GM21447 (cell line): ENCODE measurements around the gene INF2.
"Not testable (repeated sequence)": the region's sequence is repeated elsewhere in the genome, so short reads cannot be mapped to it uniquely, and the experiment has no call there.

Experiments
- ATAC-seq: cut with Tn5 transposase; IDR thresholded peaks from one replicate; pipeline ENCODE4 v1.9.1; 2021; ENCODE audit not compliant: unreplicated experiment

INF2 gene

GRCh38 chr14:104718147-104718546 is 28.7 kb downstream of the INF2 start:
- no peak for ATAC-seq

GRCh38 chr14:104718871-104719270 is 29.5 kb downstream of the INF2 start:
- ATAC-seq, result no peak

- ATAC-seq, result no peak
Measured at GRCh38 chr14:104719343-104719742, 29.9 kb downstream of the INF2 start.

DNA sequence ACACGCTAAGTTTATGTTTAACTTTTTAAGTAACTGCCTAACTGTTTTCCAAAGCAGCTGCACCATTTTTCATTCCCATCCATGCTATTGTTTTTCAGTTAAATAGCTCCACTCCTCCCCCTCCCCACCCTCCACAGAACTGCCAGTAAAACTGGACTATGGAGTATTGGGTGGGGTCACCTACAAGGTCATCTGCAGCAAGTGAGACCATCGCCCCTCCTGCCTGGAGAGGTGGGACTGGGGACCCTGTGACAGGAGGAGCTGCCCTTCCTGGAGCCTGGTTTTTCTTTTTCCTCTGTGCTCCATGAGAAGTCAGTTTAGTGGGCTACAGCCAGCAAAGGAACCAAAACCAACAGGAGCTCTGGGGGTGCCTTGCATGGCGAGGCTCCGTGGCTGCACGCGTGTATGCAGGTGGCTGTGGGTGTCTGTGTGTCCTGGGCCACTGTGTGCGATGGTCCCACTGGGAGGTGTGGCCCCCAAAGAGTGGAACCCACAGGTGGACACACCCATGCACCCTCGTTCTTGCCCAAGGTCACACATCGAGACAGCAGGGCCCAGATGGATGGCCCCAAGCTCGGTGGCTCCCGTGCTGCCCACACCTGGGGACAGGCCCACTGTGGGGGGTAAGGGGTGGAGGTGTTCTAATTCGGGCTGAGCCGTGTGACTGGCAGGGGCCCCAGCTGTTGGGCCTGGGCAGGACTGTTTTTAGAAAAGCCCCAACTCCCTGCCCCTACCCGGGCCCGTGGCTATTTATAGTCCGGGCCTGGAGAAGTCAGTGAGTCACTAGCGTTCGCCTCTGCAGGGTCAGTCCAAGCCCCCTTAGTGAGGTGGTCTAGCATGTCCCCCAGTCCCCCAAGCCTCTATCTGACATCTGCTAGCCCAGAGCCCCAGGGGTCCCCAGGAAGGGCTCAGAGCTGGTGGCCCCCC is 32.4 kb downstream of the INF2 start:
- ATAC-seq, result no peak

GRCh38 chr14:104722938-104723650 is 33.7 kb downstream of the INF2 start:
- no peak for ATAC-seq

DNA sequence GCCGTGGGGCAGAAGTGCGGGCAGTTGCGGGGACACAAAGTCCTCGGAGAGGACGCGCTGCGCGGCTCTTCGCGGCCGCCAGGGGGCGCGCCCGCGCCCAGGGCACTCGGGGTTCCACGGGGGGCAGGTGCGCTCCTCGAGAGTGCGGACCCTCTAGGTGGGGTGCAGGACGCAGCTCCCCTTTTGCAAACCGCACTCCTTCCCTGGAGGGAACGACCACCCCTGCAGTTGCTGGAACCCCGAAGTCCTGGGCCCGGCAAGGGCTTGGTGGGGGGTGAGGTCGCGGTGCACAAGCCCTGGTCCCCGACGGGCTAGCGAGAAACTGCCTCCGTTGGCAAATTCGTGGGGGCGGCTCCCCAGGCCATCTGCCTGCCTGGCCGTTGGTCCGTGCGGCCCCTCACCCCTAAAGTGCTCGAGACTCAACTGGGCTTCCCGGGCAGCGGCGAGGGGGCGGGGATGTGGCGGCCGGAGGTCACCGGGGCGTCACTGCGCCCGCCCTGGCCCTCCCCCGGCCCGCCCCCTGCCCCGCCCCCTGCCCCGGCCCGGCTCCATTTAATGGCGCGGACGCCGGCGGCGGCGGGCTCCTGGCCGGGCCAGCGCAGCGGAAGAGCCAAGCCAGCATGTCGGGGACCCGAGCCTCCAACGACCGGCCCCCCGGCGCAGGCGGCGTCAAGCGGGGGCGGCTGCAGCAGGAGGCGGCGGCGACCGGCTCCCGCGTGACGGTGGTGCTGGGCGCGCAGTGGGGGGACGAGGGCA is 34.4 kb downstream of the INF2 start, which contains the start of gene ADSS1:
Gene ADSS1 (plus strand): TSS at position 579 of the 756 bp plus-strand sequence. CDS start 42 bp downstream, at position 621.
- ATAC-seq, result no peak

DNA sequence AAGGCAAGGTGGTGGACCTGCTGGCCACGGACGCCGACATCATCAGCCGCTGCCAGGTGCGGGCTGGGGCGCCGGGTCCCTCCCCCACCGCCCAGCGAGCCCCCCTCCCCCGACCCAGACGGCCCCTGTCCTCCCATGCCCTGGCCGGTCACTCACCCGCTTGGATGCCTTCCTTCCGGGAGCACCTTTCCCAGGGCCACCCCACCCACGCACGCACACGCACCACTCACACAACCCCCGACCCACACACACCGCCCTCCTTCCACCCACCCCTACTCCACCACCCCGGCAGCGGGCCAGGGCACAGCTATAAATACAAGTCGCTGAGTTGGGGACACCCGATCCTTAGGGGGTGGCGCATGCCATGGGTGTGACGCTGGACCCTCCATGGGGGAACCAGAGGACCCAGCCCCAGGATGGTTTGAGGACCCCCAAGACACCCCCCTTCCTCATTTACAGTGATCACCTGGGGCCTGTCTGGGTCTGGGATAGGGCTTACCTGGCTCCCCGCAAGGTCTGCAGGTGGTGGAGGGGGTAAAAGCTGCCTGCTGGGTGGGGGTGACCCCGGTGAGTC is 35.1 kb downstream of the INF2 start:
- no peak for ATAC-seq

DNA sequence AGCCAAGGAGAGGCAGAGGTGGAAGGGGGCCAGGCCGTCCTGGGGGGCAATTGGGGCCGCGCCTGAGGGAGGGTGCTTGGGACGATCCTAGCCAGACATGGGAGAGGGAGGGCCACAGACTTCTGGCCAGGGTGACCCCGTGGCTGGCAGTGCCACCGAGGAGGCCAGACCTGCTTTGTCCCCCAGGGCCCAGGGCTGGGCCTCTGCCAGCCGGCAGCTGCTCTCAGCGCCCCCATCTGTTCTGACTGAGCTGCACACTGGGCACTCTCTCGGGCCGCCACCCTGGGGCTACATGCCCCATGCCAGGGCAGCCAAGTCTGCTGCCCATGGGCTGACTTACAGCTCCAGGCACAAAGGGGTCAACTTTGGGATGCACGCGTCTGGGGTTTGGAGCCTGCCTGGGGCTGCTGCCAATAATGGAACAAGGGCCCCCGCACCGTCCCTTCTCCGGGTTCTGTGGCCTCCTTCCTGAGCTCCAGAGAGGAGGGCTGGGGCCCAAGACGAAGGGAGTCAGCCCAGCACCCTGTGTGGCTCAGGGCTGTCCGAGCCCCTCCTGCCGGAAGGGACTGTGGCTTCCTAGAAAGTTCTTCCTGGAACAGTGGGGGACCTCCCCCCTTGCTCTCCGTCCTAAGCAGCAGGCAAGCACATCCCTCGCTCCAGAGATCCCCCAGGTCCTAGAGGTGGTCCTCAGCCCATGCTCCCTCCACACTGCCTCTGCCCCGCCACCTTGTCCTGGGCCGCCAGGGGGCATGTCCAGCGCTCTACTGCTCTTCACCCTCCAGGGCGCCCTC is 35.8 kb downstream of the INF2 start:
- ATAC-seq, result no peak

GRCh38 chr14:104725772-104726548 is 36.5 kb downstream of the INF2 start:
- ATAC-seq, result no peak

DNA sequence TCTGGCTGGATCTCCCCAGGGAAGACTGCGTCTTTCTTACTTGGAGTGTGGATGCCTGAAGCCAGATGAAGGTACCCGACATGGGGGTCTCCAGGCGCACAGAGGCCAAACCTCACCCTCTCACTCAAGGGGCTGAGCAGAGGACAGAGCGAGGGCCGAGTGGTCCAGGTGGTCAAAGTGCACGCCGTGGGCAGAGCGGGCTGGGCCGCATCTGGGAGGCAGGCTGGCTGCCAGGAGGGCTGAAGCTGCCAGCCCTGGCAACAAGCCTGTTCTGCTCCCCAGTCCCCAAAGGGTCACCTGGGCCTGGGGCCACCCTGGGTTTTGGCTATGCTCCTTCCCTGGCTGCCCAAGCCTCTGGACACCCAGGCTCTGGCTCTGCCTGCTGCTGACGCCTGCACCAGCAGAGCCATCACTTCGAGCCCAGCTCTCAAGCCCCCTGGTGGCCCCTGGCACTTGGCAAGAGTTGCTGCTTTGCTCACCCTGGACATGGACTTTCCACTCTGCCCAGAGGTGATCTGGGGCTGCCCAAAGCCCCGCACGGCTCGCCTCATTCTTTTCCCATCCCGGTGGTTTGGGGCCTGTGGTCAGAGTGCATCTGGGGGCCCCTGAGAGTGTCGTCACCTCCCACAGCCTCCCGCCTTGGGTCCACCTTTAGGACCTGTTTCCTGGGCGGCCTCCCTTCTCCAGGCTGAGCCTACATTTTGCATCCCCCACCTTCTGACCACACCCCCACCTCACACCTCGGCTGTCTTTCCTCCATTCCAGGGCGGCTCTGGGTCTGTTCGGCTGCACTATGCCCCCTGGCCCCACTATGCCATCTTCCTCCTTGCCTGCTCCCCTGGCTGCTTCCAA is 37.4 kb downstream of the INF2 start:
- ATAC-seq, result no peak

GRCh38 chr14:104728631-104729030 is 39.2 kb downstream of the INF2 start:
- no peak for ATAC-seq

- not testable (repeated sequence) for ATAC-seq
Measured at GRCh38 chr14:104729176-104729834, 39.9 kb downstream of the INF2 start.

GRCh38 chr14:104729835-104730181 is 40.4 kb downstream of the INF2 start:
- no peak for ATAC-seq

DNA sequence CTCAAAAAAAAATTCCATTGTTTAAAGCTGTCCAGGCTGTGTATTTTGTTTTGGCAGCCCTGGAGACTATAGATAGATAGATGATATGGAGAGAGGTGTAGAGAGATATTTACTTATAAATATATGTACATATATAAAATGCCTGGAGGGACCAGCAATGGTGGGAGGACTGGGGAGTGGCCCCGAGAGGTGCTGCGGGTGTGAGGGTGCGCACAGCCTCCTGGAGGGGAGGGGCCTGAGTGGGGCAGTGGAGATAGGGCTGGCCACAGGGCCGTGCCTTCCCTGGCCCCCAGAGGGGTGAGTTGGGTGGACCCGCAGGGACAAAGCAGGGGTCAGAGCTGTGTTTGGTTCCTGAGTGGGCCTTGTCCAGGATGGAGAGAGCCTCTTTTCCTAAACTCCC is 41.1 kb downstream of the INF2 start:
- ATAC-seq, result no peak

DNA sequence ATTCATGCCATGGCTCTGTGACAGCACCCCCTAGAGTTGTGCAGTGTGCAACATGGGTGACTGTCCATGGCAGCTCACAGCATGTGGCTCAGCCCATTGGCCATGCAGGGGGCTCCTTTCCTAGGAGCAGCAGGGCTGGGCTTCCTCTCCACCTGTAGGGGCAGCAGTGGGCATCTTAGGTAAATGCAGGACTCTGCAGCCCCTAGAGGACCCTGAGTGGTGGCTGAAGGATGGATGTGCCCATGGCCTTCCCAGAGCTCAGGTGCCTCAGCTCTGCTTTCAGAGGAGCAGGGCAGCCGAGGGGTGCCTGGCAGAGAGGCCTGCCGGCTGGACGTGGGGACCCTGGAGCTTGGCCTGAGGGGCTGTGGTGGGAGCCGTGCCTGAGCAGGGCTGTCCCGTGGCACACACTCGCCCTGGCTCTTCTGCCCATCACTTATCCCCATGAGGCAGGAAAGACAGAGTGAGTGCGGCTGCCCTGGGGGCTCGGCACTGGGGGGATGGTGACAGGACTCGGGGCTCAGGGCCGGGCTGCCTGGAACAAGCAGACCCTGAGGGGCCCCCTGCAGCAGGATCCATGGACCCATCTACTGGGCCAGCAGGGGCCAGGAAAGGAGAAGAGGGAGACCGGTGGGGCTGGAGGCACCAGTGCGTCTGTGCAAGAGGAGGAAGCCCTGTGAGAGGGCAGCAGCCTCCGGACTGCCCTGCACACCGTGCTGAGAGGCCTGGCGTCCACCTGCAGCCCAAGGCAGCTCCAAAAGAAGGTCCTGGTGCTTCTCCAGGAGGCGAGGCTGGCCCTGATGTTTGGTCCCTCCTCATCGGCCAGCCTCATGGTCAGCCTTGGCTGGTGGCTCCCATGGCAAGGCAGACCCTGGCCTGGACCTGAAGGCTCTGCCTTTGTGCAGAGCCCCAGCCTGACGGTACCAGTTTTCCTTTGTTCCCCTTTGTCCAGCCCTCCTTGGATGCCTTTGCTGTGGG is 42.2 kb downstream of the INF2 start:
- ATAC-seq, result no peak

GRCh38 chr14:104732355-104732804 is 43.0 kb downstream of the INF2 start:
- ATAC-seq, result no peak
